Globus pallidus (tissue), 1 donor: Measurements from ENCODE around the gene SCGB1C2.
"Not testable (repeated sequence)": the region's sequence is repeated elsewhere in the genome, so short reads cannot be mapped to it uniquely, and the experiment has no call there.

ENCODE experiments used
- DNase-seq: peaks from one replicate; pipeline ENCODE4 v3.0.0-alpha.2; 2015; ENCODE audit warnings: low spot score

SCGB1C2 gene

GRCh38 chr17:149231-149630 is 11.9 kb downstream of the SCGB1C2 start:
- no peak for DNase-seq

DNA sequence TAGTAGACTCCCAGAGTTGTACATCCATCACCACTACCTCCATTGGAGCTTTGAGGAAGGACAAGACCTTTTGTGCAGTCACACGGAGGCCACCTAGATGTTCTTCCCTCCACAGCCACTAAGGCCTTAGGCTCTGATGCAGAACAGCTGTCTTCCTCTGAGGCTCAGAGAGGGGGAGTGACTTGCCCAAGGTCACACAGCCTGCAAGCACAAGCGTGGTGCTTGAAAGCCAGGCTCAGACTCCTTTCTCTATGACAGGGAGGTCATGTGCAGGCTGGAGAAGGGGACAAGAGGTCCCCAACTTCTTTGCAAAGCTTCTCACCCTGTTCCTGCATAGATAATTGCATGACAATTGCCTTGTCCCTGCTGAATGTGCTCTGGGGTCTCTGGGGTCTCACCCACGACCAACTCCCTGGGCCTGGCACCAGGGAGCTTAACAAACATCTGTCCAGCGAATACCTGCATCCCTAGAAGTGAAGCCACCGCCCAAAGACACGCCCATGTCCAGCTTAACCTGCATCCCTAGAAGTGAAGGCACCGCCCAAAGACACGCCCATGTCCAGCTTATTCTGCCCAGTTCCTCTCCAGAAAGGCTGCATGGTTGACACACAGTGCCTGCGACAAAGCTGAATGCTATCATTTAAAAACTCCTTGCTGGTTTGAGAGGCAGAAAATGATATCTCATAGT is 12.7 kb downstream of the SCGB1C2 start:
- DNase-seq: no peak

- DNase-seq: no peak
Measured at GRCh38 chr17:151004-151403, 13.6 kb downstream of the SCGB1C2 start.

DNA sequence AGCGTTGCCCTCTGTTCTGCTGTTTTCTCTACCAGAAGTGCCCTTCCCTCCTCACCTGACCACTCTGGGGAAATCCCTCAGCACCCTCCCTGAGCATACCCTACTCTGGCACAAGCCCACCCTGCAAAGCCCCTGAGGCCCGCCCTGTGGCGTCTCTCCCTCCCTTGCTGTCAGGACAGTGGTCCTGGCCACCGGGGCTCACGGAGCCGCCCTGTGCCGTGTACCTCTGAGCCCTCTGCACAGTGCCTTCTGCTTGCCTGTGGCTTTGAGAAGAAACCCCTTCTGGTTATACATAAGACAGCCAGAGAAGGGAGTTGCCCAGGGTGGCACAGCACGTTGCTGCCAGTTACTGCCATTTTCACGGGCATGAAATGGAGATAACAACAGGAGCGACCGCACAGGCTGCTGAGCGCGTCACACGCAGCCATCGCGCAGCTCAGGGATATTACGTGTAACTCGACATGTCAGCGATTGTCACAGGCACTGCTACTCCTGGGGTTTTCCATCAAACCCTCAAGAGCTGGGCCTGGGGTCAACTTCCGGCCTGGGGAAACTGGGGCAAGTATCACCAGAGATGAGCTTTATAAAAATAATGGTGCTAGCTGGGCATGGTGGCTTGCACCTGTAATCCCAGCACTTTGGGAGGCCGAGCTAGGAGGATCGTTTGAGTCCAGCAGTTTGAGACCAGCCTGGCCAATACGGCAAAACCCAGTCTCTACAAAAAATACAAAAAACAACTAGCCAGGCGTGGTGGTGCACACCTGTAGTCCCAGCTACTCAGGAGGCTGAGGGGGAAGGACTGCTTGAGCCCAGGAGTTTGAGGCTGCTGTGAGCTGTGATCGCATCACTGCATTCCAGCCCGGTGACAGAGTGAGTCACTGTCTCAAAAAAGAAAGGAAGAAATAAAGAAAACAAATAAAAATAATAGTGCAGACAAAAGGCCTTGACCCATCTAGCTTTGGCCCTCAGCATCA is 14.8 kb downstream of the SCGB1C2 start:
- no peak for DNase-seq

DNA sequence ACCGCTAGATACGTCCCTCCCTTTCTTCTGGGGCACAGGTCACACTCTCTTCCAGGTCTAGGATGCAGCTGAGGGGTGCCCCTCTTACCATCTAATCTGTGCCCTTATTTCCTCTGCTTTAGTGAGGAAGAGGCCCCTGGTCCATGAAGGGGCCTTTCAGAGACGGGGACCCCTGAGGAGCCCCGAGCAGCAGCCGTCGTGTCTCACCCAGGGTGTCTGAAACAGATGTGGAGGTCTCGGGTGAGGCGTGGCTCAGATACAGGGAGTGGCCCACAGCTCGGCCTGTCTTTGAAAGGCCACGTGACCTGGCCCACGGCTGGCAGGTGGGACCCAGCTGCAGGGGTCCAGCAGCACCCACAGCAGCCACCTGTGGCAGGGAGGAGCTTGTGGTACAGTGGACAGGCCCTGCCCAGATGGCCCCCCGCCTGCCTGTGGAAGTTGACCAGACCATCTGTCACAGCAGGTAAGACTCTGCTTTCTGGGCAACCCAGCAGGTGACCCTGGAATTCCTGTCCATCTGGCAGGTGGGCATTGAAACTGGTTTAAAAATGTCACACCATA is 15.6 kb downstream of the SCGB1C2 start:
- DNase-seq: no peak

DNA sequence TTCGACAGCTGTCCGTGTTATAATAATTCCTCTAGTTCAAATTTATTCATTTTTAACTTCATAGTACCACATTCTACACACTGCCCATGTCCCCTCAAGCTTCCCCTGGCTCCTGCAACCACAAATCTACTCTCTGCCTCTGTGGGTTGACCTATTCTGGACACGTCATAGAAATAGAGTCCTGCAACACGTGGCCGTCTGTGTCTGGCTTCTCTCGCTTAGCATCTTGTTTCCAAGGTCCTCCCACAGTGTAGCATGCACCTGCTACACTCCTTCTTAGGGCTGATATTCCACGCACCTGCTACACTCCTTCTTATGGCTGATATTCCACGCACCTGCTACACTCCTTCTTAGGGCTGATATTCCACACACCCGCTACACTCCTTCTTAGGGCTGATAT is 16.5 kb downstream of the SCGB1C2 start:
- no peak for DNase-seq

GRCh38 chr17:155576-155975 is 18.2 kb downstream of the SCGB1C2 start:
- DNase-seq: no peak

- no peak for DNase-seq
Measured at GRCh38 chr17:156094-156621, 18.8 kb downstream of the SCGB1C2 start.

GRCh38 chr17:156946-157345 is 19.6 kb downstream of the SCGB1C2 start:
- no peak for DNase-seq

- DNase-seq: no peak
Measured at GRCh38 chr17:157901-158300, 20.5 kb downstream of the SCGB1C2 start.

DNA sequence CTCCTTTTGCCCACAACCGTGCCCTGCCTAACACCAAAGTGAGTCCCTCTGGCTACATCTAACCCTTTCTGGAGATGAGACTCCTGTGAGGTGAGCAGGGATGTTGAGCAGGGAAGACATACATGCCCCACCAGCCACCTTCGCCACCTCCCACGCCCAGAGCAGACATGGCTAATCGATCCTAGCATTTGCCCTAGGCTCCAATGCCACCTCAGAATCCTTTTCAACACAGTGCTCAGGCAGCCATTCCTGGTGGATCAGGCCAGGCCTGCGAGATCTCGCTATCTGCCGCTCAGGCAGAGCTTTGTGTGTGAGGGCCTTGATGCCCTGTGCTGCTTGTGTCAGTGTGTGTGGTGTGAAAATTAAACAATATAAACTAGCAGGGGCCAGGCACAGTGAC is 21.0 kb downstream of the SCGB1C2 start:
- no peak for DNase-seq

DNA sequence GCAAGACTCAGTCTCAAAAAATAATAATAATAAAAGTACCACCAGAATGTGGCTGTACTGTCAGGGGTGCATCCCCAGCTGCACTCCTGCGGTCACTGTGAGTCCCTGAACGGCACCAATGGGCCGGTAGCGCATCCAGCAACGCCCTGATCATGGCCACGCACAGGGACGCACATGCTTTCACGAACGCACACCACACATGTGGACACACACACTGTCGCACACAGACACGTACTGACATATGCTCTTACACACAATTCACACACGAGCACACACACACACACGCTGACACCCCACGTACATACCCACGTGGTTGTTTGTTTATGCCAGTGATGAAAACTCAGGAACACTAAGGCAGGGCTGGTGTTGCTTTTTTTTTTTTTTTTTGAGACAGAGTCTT is 22.2 kb downstream of the SCGB1C2 start:
- DNase-seq: no peak

DNA sequence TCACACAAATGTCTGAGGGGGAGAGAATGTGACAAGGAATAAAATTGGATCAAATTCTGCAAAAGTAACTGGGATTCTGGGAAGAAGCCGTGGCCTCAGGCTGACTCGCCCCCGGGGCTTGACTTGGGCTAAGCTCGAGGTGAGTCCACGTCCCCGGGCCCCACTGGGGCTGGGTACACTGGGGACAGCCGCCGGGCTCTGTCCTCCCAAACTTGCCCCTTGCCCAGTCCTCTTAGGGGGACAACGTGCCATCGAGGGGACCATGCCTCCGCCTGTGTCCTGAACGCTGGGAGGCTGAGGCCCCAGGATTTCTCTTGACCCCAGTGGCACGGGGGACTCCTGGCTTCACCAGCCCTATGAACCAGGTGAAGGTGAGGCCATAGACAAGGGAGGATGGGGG is 23.0 kb downstream of the SCGB1C2 start:
- DNase-seq: no peak

- DNase-seq: no peak
Measured at GRCh38 chr17:161481-161880, 24.1 kb downstream of the SCGB1C2 start.

- no peak for DNase-seq
Measured at GRCh38 chr17:162689-163088, 25.3 kb downstream of the SCGB1C2 start.

DNA sequence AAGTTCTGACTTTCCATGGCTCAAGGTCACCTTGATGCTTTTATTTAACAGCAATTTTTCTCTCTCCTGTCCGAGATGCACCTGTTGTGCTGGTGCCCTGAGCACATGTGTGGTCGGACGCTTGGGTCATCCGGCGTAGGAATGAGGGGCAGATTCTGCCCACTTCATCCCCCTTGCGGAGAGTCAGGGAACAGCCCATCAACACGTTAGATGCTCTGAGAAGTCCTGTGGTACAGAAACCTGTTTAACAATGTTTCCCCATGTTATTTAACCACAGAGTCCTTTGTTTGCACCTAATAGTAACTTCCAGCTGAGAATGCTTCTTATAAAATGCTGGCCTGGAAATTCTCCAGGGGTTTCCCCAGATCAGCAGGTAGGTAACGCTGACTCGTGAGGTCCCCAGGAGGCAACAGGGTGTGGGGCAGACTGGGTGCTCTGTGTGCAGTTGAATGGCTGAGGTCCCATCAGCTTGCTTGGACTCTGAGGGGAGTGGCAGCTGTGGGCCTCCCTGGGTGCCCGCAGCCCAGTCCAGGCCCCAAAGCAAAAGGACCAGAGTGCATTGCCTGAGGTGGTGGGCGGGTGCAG is 26.2 kb downstream of the SCGB1C2 start:
- no peak for DNase-seq

DNA sequence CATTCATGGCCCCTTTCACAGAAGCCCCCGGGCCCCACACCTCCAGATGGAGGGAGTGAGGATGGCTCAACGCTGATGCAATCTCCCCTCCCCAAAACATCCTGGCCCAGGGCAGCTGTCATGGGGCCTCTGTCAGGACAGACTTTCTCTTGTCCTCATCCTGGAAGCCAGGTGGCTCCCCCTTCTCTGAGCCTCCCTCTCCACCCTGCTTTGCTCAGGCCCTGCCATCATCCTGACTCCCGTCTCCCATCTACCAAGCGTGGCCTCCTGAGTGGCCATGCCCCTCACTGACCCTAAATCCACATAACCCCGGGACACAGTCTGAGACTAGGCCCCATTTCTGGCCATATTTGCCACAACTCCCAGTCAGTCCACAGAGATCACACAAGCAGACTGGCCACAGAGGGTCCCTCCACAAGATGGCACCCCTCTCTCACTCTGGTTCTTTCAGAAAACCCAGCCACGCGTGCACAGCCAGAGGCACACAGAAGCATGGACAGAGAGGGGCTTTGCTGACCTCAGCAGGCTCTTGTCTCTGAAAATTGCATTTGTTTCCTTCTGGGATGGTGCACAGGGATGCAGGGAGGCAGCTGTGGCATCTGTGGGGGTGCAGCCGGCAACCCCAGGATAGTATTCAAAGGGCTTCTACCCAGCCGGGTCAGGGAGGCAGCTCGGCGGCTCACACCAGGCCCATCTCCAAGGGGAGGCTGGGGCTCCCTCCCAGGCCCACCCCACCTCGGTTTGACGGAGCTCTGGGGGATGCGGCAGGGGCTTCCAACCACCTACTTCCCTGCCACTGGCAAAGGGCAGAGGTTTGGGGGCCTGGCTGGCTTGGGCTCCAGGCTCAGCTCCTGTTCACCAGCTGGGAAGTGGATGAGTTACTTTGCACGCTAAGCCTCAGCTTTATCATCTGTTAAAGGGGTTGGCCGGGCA is 27.2 kb downstream of the SCGB1C2 start:
- DNase-seq: peak; percentile 57

- DNase-seq: no peak
Measured at GRCh38 chr17:165939-166338, 28.6 kb downstream of the SCGB1C2 start.

DNA sequence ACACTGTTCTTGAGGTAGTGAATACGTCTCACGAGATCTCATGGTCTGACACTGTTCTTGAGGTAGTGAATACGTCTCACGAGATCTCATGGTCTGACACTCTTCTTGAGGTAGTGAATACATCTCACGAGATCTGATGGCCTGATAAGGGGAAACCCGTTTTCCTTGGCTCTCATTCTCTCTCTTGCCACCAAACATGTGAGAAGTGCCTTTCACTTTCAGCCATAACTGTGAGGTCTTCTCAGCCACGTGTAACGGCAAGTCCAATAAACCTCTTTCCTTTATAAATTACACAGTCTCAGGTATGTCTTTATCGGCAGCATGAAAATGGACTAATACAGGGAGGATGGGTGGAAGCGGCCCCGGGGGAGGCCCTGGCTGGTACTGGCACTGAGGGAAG is 31.2 kb downstream of the SCGB1C2 start:
- not testable (repeated sequence) for DNase-seq

DNA sequence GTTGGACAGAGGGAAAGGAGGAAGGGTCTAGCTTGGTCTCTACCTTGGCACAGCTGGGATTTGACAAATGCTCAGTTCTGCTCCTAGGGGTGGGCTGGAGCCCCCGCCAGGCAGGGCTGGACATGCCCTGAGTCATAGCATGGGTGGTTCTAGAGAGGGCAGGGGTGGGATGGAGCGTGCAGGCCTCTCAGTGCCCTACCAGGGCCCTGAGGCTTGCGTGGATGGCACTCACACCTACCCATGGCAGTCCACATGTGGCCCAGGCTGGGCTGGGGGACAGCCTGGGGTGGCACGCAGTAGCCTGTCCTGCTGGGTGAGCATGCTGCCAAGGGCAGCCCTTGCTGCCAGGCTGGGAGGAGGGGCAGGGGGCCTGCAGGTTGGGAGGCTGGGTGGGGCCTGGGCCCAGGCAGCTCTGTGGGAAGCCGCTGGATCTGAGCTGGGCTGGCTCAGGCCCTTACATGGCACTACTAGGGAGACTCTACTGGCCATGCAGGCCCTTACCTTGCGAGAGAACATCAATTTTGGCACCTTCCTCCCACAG is 32.8 kb downstream of the SCGB1C2 start:
- no peak for DNase-seq

DNA sequence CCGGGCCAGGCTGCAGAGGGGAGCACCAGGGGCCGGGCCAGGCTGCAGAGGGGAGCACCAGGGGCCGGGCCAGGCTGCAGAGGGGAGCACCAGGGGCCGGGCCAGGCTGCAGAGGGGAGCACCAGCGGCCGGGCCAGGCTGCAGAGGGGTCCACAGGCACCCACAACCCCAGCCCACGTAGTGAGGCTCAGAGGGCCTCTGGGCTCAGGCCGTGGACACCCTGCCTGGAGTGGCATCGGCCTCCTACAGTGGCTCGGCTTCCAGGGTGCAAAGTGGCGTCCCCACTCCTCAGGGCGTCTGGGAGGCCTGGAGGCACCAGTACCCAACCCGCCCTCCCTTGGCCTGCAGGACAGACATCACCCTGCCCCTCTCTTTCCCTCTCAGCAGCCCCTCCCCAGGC is 34.5 kb downstream of the SCGB1C2 start:
- DNase-seq: no peak
